ENCODE results near the gene FGD5.

The FGD5 gene

GRCh38 chr3:14857506-14857905 lies 38.7 kb downstream of the FGD5 start:
- no peak for DNase-seq

GRCh38 chr3:14858105-14858504 lies 39.3 kb downstream of the FGD5 start:
- DNase-seq, result no peak

DNA sequence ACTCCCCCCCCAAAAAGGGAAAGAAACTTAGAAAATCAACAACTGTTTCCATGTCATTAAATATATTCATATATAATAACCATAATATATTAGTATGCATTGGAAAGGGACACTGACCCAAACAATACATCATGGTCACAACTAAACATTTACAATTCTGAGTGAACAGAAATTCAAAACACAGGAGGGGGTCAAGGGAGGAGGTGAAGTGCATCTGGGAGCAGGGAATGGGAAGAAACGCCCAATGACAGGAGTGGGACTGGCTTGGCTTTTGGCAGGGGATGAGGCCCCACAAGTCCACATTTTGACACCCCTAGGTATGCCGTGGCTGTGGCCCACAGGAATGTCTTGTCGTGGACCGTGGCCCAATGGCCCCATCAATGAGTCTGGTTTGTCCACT lies 41.1 kb downstream of the FGD5 start:
- DNase-seq, result no peak

GRCh38 chr3:14861031-14861430 lies 42.3 kb downstream of the FGD5 start:
- no peak for DNase-seq

- DNase-seq, result no peak
Observed at GRCh38 chr3:14861446-14862302, 42.9 kb downstream of the FGD5 start.

DNA sequence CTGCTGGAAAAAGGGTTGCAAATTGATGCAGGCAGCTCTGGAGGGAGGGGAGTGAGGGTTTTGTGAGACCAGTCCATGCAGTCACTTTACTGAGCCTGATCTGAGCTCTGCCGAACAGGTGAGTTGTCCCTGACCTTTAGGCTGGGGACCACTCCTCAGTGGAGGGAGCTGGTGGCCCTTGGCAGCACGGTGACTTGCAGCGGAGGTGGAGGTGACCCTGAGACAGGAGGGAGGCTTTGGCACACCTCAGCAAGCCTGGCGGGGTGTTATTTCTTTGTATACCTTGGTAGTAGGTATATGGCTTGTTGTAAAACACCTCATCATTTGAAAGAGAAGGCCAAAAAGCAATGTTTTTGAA lies 43.5 kb downstream of the FGD5 start:
- DNase-seq, result no peak

GRCh38 chr3:14862661-14863230 lies 44.0 kb downstream of the FGD5 start:
- no peak for DNase-seq

GRCh38 chr3:14863333-14864100 lies 44.8 kb downstream of the FGD5 start:
- DNase-seq, result no peak

DNA sequence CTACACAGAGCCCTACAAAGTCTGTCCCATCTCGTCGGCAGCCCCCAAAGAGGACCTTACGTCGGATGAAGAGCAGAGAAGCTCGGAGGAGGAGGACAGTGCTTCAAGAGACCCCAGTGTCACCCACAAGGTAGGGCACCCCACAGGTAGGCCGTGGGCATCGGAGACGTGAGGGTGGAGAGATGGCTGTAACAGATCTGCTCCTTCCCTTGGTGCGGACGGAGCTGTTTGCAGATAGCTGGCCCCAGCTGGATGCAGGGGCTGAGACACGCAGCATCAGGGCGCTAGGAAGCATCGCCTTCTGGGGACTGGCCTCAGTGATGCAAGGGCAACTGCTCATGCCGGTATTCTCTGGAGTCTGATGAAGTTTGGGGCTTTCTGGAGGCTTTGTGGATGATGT lies 45.4 kb downstream of the FGD5 start:
- DNase-seq, result no peak

GRCh38 chr3:14866627-14867026 lies 47.9 kb downstream of the FGD5 start:
- DNase-seq, result no peak

- DNase-seq, result no peak
Observed at GRCh38 chr3:14867936-14868570, 49.3 kb downstream of the FGD5 start.

- DNase-seq, result no peak
Observed at GRCh38 chr3:14869917-14870782, 51.4 kb downstream of the FGD5 start.

DNA sequence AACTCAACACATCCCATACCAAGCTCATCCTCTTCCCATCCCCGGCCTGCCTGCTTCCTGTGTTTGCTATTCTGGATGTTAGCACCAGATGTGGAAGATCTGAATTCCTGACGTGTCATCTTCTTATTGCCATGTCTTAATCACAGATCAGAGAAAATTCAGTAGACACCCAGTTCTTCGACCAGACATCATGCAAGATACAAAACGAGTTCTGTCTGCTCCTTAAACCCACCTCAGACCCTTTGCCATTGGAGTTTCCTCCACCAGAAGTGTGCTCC lies 52.0 kb downstream of the FGD5 start:
- no peak for DNase-seq

GRCh38 chr3:14871456-14872200 lies 52.9 kb downstream of the FGD5 start:
- DNase-seq, result no peak

- DNase-seq, result no peak
Observed at GRCh38 chr3:14872706-14873105, 53.9 kb downstream of the FGD5 start.

- no peak for DNase-seq
Observed at GRCh38 chr3:14874784-14875183, 56.0 kb downstream of the FGD5 start.

DNA sequence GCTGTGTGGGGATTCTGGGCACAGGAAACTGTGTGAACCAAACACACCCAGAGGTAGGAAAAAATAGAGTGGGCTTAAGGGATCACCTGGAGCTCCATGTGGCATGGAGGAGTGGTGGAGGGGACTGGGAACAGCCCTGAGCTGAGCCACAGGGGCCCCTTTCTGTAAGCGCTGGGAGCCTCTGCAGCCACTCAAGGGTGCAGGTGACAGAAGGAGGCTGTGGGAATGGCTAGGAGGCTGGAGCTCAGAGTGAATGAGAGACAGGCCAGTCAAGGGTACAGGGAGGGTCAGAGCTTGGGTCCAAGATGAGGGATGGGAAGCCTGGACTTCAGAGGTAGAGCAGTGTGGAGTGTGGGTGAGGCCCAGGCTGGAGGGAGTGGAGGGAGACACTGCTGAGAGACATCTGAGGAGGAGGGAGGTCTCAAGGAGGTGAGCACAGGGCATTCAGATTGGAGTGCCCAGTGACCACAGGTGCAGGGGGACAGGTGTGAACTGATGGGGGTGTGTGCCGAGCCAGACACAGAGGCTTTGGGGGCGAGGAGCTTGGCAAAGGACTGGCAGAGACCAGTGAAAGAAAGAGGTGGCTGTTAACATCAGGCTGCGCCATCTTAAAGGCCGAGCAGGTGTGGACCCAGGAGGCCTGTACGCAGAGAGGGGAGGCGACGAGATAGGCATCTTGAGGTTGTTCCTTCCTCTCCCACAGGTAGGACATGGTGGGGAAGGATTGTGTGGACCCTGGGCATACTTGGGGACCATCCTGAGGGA lies 56.8 kb downstream of the FGD5 start:
- no peak for DNase-seq

- no peak for DNase-seq
Observed at GRCh38 chr3:14876921-14877333, 58.2 kb downstream of the FGD5 start.

- no peak for DNase-seq
Observed at GRCh38 chr3:14877469-14877868, 58.7 kb downstream of the FGD5 start.

- no peak for DNase-seq
Observed at GRCh38 chr3:14879211-14879874, 60.6 kb downstream of the FGD5 start.

Measured in NCI-H510A treated with DMSO at 0.1 percent for 48 hours (cell line).